Measurements from ENCODE around the gene AP2A2.

- TF ChIP-seq CTCF (conservative IDR thresholded peaks at IDR 0.05; ENCODE audit: low read depth, low read length) (no peak), EZH2 (IDR thresholded peaks at IDR 0.05; ENCODE audit: borderline replicate concordance, low read depth, low read length, poor library complexity, severe bottlenecking) (no peak)
These were observed 112.7 kb downstream of the AP2A2 start for GRCh38 chr11:1038361-1038760.
